NCI-H82 treated with DMSO at 0.1 percent for 48 hours (cell line): ENCODE data around the gene PCSK7.
"Not testable (repeated sequence)": the region's sequence is repeated elsewhere in the genome, so short reads cannot be mapped to it uniquely, and the experiment has no call there.

Experiments
- DNase-seq: peaks from one replicate; lab custom pipeline; 2025; ENCODE audit not compliant: unreplicated experiment; lab: John Stamatoyannopoulos, UW

PCSK7 gene

DNA sequence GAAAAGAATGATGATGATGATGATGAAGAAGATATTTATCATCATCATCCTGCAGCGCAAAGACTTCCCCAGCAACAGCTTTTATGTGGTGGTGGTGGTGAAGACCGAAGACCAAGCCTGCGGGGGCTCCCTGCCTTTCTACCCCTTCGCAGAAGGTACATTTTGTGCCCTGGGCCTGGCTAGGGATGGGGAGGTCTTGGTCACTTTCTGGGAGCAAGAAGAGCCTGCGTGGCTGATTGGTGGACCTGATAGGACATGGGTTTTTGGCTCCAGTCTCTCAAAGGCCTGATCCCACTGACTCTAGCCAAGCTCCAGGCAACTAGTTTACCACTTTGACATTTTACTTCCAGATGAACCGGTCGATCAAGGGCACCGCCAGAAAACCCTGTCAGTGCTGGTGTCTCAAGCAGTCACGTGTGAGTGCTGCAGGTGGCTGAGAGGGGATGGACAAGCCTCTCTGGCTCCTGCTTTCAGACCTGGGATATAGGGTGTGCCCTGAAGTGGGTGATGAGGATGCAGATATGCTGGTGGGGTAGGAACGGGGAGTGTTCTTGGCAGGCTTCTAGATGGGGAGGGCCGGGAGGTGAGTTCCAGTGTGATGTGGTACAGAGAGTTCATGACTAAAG, 48.0 kb downstream of the PCSK7 start:
- no peak for DNase-seq

DNA sequence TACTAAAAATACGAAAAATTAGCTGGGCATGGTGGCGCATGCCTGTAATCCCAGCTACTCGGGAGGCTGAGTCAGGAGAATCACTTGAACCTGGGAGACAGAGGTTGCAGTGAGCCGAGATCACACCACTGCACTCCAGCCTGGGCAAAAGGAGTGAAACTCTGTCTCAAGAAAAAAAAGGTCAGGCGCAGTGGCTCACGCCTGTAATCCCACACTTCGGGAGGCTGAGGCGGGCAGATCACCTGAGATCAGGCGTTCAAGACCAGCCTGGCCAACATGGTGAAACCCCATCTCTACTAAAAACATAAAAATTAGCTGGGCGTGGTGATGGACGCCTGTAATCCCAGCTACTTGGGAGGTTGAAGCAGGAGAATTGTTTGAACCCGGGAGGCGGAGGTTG, 48.7 kb downstream of the PCSK7 start:
- not testable (repeated sequence) for DNase-seq

DNA sequence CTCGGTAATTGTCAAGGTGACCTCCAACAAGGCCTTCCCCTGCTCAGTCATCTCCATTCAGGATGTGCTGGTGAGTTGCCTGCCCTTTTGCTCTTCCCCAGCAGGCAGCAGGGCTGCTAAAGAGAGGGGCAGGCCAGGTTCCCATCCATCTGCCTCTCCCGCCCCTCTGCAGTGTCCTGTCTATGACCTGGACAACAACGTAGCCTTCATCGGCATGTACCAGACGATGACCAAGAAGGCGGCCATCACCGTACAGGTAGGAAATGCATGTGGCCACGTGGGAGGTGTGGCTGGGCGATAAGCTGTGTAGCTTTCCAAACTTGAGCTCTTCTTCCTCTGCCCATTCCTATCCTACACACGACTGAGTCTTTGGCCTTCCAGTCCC, 49.3 kb downstream of the PCSK7 start:
- DNase-seq = no peak

DNA sequence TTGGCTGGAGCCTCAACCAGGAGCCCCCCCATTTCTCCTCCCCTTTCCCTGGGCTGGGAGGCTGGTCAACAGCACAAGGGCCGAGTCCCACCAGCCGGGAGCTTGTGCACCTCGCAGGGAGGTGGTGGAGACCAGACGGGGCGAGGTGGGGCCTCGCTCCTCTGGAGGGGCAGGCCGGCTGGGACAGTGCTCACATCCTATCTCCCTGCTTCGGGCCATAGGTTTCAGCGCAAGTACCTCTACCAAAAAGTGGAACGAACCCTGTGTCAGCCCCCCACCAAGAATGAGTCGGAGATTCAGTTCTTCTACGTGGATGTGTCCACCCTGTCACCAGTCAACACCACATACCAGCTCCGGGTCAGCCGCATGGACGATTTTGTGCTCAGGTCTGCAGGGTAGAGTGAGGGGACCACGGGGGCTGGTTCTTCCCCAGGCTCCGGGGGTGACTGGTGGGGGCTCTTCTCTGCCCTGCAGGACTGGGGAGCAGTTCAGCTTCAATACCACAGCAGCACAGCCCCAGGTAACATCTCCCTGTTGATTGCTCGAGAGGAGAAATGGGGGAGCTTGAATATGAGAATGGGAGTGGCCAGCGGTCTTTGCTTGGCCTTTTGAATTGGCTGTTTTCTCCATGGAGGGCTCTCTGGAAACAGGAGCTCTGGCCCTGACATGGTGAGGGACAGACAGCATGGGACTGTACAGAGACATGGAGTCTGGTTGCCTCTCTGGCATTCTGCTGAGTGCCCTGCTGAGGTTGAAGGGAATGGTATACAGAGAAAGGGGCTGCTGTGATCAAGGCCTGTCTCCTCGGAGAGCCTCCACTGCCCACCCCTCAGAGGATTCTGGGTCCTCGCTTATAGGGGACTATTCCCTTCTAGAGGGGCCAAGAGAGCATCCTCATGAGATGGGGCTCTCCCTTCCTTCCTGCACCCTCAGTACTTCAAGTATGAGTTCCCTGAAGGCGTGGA, 50.0 kb downstream of the PCSK7 start:
- DNase-seq = no peak

DNA sequence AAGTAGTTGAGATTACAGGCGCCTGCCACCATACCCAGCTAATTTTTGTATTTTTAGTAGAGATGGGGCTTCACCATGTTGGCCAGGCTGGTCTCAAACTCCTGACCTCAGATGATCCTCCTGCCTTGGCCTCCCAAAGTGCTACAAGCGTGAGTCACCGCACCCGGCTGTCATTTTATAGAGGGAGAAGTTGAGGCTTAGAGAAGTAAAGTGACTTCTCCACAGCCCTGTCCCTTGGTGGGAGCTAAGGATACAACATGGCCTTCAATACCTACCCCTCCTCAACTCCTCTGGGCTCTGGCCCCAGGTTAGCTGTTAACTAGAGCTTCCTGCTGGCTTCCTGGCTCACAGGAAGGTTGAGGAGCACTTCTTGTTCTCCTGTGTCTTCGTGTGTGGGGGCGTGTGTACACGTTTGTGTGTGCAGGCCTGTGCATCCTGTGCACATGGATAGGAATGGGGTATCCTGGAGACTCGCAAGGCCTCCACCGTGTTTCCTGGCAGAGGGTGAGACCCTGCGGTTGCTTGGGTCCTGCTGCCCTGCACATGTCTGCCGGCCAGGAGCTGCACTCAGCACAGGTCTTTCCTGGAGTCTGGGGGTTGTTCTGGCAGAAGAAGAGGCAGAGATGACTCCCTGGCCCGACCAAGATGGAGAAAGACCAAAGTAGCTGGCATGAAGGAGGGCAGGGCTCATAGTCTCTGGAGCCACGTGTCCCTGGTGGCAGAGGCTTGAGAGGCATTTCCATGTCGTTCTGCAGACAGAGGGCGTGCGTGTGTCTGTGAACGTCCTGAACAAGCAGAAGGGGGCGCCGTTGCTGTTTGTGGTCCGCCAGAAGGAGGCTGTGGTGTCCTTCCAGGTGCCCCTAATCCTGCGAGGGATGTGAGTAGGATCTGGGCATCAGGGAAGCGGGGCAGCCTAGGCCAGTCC, 51.0 kb downstream of the PCSK7 start:
- DNase-seq = peak; percentile 12

DNA sequence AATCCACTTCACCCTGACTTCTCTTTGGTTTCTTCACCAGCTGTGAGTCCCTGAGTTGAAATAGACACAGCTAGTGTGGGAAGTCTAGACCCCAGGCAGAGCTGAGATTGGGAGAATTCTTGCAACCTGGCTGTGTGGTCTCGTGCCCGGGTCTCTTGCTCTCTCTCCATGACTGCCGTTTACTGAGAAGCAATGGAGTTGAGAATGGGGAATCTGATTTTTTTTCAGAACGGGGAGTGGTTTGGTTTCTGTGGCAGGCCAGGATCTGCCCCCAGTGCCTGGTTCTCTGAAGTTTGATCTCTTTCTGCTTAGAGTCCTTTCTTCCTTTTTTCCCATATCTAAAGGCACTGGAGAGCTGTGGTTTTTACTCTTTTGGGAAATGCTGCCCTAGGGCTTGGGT, 51.9 kb downstream of the PCSK7 start:
- no peak for DNase-seq

DNA sequence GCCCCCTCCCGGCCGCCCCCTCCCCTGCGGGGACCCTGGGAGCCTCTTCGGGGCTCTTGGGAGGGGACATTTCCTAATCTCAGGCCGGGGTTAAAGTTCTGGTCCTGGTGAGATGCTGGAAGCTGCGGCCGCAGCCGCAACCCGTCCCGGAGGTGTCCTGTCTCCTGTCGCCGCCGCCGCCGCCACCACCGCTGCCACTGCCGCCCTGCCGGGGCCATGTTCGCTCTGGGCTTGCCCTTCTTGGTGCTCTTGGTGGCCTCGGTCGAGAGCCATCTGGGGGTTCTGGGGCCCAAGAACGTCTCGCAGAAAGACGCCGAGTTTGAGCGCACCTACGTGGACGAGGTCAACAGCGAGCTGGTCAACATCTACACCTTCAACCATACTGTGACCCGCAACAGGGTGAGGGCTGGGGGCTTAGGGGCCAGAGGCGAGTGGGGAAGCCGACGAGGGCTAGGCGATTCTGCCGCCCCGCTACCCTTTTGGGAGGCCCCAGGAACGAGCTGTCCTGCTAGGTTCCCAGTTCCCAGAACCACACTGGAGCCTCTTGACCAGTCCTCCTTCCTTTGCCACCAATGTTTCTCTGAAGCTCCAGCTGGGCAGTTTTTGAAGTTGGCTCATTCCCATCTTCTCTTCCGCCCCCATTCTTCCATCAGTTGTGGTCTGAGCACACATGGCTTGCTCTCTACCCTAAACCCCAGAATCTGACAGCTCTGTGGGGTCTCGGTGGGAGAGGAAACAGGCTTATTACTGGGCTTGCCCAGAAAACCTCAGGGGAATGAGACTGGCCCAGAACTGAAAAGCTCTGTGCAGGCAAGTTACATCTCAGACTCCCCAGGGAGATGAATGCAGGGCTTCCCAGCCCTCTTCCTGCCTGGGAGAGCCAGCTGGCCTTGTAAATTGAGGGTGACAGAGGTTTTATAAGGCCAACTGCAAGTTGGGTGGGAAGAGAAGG, 52.5 kb downstream of the PCSK7 start:
- peak; percentile 10 for DNase-seq

DNA sequence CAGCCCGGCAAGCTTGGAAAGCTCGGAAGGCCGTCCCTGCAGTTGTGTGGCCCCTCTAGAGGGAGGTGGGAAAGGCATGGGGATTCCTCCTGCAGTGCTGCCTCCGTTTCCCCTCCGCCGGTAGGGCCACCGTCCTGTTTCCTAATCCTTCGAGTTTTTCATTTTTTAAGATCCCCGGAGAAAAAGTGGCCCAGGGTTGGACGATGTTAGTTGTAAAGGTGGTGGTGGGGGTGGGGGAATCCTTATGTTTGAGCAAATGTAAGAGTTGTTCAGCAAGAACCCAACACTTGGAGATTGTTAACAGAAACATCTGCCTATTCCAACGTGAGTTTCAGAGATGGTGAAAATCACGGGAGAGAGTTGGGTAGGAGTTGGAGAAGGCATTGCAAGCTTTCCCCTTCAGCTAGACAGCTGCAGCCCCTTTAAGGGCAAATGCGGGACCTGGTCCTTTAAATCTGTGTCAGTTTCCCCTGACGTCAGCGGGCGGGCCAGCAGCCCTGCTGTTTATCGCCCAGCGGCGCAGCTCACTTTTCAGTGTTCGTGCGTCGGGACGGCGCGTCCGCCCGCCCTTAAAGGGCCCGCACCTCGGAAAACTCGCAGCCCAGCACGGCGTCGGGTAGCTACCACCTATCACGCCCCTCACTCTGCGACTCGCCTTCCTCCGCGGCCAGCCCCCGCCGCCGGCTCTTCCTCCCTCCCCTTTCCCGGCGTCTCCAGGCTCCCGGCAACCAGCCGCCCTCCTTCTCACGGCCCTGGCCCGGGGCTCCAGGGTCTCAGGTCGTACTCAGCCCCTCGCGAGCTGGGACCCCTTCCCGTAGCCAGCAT, 53.5 kb downstream of the PCSK7 start, which contains the start of gene SIDT2:
Gene SIDT2 (plus strand): TSS at position 534 of the 825 bp plus-strand sequence. CDS start 521 bp downstream, outside the sequence.
- DNase-seq = peak; percentile 69

DNA sequence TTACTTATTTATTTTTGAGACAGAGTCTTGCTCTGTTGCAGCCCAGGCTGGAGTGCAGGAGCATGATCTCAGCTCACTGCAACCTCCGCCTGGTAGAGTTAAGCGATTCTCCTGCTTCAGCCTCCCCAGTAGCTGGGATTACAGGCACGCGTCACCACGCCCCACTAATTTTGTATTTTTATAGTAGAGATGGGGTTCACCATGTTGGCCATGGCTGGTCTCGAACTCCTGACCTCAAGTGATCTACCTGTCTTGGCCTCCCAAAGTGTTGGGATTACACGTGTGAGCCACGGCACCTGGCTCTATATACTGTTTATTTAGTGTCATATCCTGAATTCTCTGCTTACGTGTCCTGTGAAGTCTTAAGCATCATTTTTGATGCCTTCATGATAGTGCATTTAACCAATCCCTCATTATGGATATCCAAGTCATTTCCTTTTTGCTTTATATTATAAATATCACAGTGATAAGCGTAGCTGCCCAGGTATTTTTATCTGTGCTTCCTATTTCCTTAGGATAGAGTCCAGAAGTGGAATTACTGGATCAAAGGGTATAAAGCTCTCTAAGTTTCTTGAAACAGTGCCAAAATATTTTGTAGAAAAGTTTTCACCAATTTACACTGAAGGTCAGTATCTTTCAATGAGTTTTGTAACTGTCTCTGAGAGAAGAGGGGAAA, 54.2 kb downstream of the PCSK7 start:
- DNase-seq = no peak

DNA sequence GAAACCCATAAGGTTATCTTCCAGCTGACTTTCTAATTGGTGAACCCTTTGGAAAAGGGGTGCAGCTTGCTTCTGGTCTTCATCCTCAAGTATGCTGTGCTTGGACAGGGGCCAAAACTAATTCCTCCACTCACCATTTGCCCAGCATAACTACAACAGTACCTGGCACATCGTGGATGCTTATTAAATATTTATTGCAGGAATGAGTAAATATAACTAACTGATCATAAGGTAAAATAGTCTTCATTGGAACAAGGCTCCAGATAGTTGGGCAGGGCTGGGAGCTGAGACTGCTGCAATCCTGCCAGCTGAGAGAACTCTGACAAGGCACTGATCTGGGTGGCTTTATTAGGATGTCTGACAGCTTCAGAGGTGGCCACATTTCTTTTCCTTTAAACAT, 55.7 kb downstream of the PCSK7 start:
- DNase-seq = no peak

DNA sequence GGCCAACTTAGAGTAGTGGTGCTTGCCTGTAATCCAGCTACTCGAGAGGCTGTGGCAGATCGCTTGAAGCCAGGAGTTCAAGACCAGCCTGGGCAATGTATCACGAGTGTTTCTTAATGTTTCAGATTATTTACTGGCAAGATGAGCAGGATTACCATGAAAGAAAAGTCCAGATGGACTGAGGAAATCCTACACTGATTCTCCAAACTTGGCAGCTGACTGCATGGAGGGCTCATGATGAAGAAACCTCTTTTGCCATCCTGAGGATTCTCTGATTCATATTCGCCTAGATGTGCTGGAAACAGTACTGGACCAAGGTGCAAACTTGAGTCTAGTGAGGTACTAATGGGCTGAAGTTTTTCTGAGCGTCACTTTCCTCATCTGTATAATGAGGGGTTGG, 56.1 kb downstream of the PCSK7 start:
- DNase-seq = no peak

DNA sequence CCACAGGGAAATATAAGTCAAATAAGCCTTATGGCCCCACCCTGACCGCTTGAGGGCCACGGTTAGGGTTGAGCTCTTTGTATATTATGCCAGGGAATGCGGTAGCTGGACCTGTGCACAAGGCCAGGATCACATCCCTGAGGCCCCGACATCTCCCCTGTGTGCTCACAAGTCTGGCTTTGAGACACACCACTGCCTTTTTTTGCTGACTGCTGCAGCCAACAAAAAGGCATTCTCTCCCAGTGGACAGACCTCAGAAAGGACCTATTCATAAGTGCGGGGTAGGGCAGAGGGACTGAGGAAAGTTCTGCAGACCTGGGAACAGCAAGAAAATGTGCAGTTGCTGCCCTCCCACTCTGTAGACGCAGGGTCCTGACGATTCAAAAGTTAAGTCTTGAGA, 56.8 kb downstream of the PCSK7 start:
- DNase-seq = no peak

DNA sequence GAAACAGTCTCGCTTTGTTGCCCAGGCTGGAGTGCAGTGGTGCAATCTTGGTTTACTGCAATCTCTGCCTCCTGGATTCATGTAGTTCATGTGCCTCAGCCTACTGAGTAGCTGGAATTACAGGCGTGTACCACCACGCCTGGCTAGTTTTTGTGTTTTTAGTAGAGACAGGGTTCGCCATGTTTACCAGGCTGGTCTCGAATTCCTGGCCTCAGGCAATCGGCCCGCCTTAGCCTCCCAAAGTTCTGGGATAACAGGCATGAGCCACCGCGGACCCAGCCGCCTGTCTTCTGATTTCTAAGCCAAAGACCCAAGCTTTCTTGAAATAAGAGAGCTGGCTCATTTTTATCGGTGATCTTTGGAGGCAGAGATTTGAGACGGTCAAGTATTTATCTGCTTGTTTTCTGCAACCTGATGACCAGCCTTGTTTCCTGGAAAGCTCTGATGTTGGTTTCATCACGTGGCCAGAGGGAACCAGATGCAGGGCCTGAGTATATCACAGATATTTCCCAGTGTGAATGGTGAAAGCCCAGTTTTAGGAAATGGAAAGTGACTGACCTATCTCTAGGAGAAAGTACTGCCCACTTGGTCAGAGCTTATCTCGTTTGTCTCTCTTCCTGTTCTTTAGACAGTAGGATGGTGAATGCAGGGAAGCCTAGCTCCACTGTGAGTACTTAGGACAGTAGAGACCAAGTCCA, 59.0 kb downstream of the PCSK7 start:
- DNase-seq = no peak

DNA sequence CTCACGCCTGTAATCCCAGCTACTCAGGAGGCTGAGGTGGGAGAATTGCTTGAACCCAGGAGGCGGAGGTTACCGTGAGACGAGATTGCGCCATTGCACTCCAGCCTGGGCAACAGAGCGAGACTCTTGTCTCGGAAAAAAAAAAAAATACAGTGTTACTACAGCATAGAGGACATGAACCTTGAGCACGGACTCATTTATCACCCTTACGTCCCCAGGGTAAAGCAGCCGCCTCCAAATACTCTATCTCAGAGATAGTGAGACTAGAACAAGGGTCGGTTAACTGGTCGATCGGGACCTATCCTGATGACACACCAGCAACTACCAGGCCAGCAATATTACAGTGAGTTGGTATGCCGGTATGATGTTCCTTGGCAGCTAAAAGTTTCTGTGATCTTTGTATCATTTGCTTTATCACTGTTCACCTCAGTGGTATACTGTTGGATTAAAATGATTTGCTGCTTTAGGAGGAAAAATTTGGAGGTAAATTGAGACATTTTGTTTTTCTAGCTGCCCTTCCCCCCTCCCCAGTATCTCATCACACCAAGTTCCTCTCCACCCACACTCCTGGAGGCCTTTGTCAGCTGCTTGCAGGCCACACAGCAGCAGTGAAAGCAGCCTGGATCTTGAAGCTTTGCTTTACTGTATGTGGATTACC, 60.3 kb downstream of the PCSK7 start:
- no peak for DNase-seq

DNA sequence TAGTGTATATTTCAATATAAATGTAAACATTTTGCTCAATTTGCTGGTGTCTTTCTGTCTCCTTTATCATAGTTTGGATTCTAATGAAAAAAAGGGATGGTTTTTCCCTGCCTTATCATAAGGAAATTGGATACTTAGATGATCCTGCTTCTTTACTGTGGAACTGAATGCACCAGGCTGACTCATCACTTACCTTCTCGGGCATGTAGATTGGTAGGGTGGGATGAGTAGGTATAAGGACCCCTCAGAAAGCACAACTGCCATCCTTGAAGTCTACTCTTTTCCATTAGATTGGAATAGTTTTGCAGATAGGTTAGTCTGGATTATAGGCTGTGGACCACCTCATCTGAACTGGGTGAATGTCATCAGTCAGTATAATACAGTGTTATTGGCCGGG, 60.9 kb downstream of the PCSK7 start:
- DNase-seq = no peak

DNA sequence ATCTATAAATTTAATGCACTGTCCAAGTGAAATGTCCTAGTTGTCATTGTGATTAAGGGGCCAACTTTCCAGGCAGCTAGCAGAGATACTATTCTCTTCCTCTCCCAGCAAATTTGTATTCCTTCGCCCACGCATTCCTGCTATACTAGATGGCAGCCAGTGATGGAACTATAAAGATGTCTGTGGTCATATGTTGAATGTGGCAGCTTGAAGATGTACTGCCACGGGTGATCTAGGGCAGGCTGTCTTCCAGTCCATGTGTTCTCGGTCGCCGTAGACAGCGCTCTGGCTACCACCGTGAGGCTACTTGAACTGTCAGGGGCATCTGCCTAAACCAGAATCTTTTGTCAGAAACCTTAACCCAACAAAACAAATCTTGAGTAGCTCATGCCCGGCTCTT, 61.7 kb downstream of the PCSK7 start:
- DNase-seq = no peak

DNA sequence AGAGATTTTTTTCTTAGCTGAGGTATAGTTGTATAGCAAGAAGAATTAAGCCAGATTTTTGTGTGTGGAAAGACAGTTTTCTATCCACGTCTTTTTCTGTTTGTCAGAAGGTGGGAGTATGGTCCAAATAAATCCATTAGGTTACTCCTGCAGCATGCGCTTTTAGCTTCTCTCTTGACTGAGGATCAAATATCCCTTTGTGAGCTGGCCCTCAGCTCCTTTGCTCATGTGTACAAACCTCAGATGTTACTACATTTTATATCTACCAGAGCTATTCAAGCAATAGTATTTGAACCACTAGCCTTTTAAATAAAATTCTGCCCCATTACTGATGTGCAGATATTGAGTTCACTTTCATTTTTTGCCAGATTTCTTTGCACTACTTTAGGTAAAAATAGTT, 62.1 kb downstream of the PCSK7 start:
- DNase-seq = no peak

DNA sequence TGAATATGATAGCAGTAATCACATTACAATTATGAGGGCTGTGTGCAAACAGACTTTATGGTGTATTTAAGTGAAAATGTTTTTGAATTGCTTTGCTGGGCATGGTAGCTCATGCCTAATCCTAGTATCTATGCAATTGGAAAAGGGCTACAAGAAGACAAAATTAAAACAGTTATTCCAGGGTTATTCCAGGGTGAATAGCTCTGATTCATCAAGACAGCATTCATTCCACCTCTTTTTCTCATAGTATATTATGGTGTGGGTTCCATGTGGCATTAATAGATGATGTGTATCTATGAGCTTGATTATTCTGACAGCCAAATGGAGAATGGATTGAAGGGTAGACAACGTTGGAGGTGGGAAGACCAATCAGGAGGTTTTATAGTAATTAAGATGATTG, 65.4 kb downstream of the PCSK7 start:
- DNase-seq = no peak
